CD8-positive, alpha-beta memory T cell (primary cell): Measurements from ENCODE around the gene MAP1B. TPM values are rescaled to one million over a fixed set of nuclear protein-coding genes. Genes with fewer than 3 reads are reported as not detected.
A peak's percentile ranks its signal among the peaks of the same experiment; 100 is the strongest.

Experiments used
- CTCF ChIA-PET: fragments of 350-600 bp; sonication (Branson Sonifier 250); formaldehyde crosslinking; loops from one replicate; lab custom pipeline; 2021; ENCODE audit warnings: antibody characterized with exemption; lab: Charles Lee
- POLR2A ChIA-PET: fragments of 350-600 bp; sonication (Branson Sonifier 250); formaldehyde crosslinking; loops from one replicate; lab custom pipeline; 2021; ENCODE audit warnings: antibody characterized with exemption; lab: Charles Lee
- DNase-seq, 5 donors: peaks; one replicate each; pipeline versions ENCODE4 v3.0.0 to v3.0.0-alpha.2; 2020 to 2022; ENCODE audit warnings: mixed read lengths in 1 of 5
- H3K27ac ChIP-seq: one replicate; pipeline ENCODE4 v1.7.0; 2013; ENCODE audit warnings: low read depth, mild to moderate bottlenecking, low read length, moderate library complexity
- H3K27me3 ChIP-seq: 2 replicates; pipeline ENCODE4 v1.7.0; 2013; ENCODE audit warnings: low read length, mild to moderate bottlenecking; ENCODE audit not compliant: insufficient read depth, poor library complexity, severe bottlenecking
- H3K36me3 ChIP-seq: 2 replicates; pipeline ENCODE4 v1.7.0; 2013; ENCODE audit warnings: mild to moderate bottlenecking, low read length, moderate library complexity; ENCODE audit not compliant: insufficient read depth
- H3K4me1 ChIP-seq: 2 replicates; pipeline ENCODE4 v1.7.0; 2013; ENCODE audit warnings: mild to moderate bottlenecking, low read length, moderate library complexity; ENCODE audit not compliant: insufficient read depth
- H3K4me3 ChIP-seq: 2 replicates; pipeline ENCODE4 v1.7.0; 2013; ENCODE audit warnings: mild to moderate bottlenecking, low read length
- H3K9me3 ChIP-seq: 2 replicates; pipeline ENCODE4 v1.7.0; 2013; ENCODE audit warnings: mild to moderate bottlenecking, low read length
- H3K27ac Mint-ChIP-seq, 8 donors: one replicate each; pipeline ENCODE4 v1.8.0; 2020 to 2021; ENCODE audit warnings: mixed read lengths in 8 of 8, mild to moderate bottlenecking in 6 of 8, inconsistent platforms in 3 of 8, moderate library complexity in 3 of 8
- H3K27me3 Mint-ChIP-seq, 2 donors: one replicate each; pipeline ENCODE4 v1.8.0; 2020 to 2021; ENCODE audit warnings: mixed read lengths in 2 of 2, mild to moderate bottlenecking in 1 of 2, moderate library complexity in 1 of 2
- H3K36me3 Mint-ChIP-seq, 3 donors: one replicate each; pipeline ENCODE4 v1.8.0; 2020 to 2021; ENCODE audit warnings: mixed read lengths in 3 of 3, inconsistent platforms in 1 of 3, mild to moderate bottlenecking in 1 of 3
- H3K4me1 Mint-ChIP-seq, 3 donors: one replicate each; pipeline ENCODE4 v1.8.0; 2020 to 2021; ENCODE audit warnings: mixed read lengths in 3 of 3, inconsistent platforms in 1 of 3, mild to moderate bottlenecking in 1 of 3
- H3K4me3 Mint-ChIP-seq, 7 donors: one replicate each; pipeline ENCODE4 v1.8.0; 2020 to 2021; ENCODE audit warnings: mixed read lengths in 7 of 7, mild to moderate bottlenecking in 6 of 7, moderate library complexity in 4 of 7, inconsistent platforms in 2 of 7
- H3K9me3 Mint-ChIP-seq, 5 donors: one replicate each; pipeline ENCODE4 v1.8.0; 2020 to 2022; ENCODE audit warnings: mixed read lengths in 5 of 5, mild to moderate bottlenecking in 3 of 5, moderate library complexity in 2 of 5, inconsistent platforms in 1 of 5
- polyA plus RNA-seq: library from polyadenylated mRNA; unstranded; fragments of 300-500 nt; fragmentation: Illumina TruSeq; gene quantifications from one replicate; pipeline ENCODE4 v1.2.3, GENCODE V29; 2021
- total RNA-seq, 2 experiments: library from RNA; stranded (reverse); gene quantifications; one replicate each; pipeline ENCODE4 v1.2.3, GENCODE V29; 2021

The MAP1B gene
- total and polyA plus RNA-seq, 3 experiments from 2014 or later = 0.13 to 0.18 (median 0.16) TPM

GRCh38 chr5:72237879-72238278 lies 130.6 kb downstream of the MAP1B start:
- H3K36me3 ChIP-seq = no peaks in the 10 kb centered on the region
- H3K4me1 Mint-ChIP-seq = peaks cover 35 to 39% (median 37%) of the 10 kb centered on the region in 3 donors
- peaks cover 22% of the 10 kb centered on the region for H3K4me1 ChIP-seq
- no peaks in the 10 kb centered on the region for H3K9me3 Mint-ChIP-seq
- H3K27ac ChIP-seq = no peak overlapping the region
- H3K9me3 ChIP-seq = no peaks in the 10 kb centered on the region
- no peak overlapping the region for H3K4me3 Mint-ChIP-seq
- H3K36me3 Mint-ChIP-seq = peaks cover 3 to 23% (median 23%) of the 10 kb centered on the region in 3 donors
- no peaks in the 10 kb centered on the region for H3K27me3 ChIP-seq
- ChIA-PET CTCF (no interaction called here), POLR2A (no interaction called here)
- H3K27me3 Mint-ChIP-seq = no peaks in the 10 kb centered on the region
- DNase-seq = no peak
- H3K4me3 ChIP-seq = no peak overlapping the region
- no peak overlapping the region for H3K27ac Mint-ChIP-seq

- Mint-ChIP-seq H3K27me3 (no peaks in the 10 kb centered on the region), H3K4me1 (peaks cover 27 to 32% (median 29%) of the 10 kb centered on the region in 3 donors), H3K4me3 (no peak overlapping the region), H3K9me3 (no peaks in the 10 kb centered on the region), H3K36me3 (peaks cover 3 to 25% (median 23%) of the 10 kb centered on the region in 3 donors), H3K27ac (no peak overlapping the region)
- CTCF ChIA-PET = no interaction called here
- no peak for DNase-seq
- POLR2A ChIA-PET = no interaction called here
- H3K4me3 ChIP-seq = no peak overlapping the region
- no peaks in the 10 kb centered on the region for H3K9me3 ChIP-seq
- H3K27ac ChIP-seq = no peak overlapping the region
- no peaks in the 10 kb centered on the region for H3K27me3 ChIP-seq
- H3K36me3 ChIP-seq = no peaks in the 10 kb centered on the region
- peaks cover 15% of the 10 kb centered on the region for H3K4me1 ChIP-seq
Measured at GRCh38 chr5:72238712-72239445, 131.6 kb downstream of the MAP1B start.

GRCh38 chr5:72241346-72242003 lies 134.2 kb downstream of the MAP1B start:
- Histone ChIP-seq H3K27ac (no peak overlapping the region), H3K9me3 (no peaks in the 10 kb centered on the region), H3K36me3 (no peaks in the 10 kb centered on the region), H3K27me3 (no peaks in the 10 kb centered on the region), H3K4me3 (no peak overlapping the region), H3K4me1 (peaks cover 7% of the 10 kb centered on the region)
- ChIA-PET CTCF (interaction anchor here (1.4 kb wide), 1 partner anchor 67 kb away, joined by 4 read pairs; no protein-coding TSS in a partner anchor), POLR2A (no interaction called here)
- H3K27me3 Mint-ChIP-seq = no peaks in the 10 kb centered on the region
- H3K36me3 Mint-ChIP-seq = peaks cover 2 to 24% (median 22%) of the 10 kb centered on the region in 3 donors
- DNase-seq = no peak
- H3K4me1 Mint-ChIP-seq = peaks cover 10 to 22% (median 21%) of the 10 kb centered on the region in 3 donors
- H3K27ac Mint-ChIP-seq = no peak overlapping the region
- no peaks in the 10 kb centered on the region for H3K9me3 Mint-ChIP-seq
- H3K4me3 Mint-ChIP-seq = no peak overlapping the region

GRCh38 chr5:72242796-72243475 lies 135.7 kb downstream of the MAP1B start:
- Mint-ChIP-seq H3K4me3 (no peak overlapping the region), H3K27ac (peak overlapping the region in 1 of 8 donors; percentile 17), H3K9me3 (no peaks in the 10 kb centered on the region), H3K4me1 (peaks cover 10 to 26% (median 25%) of the 10 kb centered on the region in 3 donors), H3K36me3 (peaks cover 0 to 17% (median 11%) of the 10 kb centered on the region in 3 donors), H3K27me3 (no peaks in the 10 kb centered on the region)
- Histone ChIP-seq H3K27me3 (no peaks in the 10 kb centered on the region), H3K9me3 (no peaks in the 10 kb centered on the region), H3K27ac (no peak overlapping the region), H3K36me3 (no peaks in the 10 kb centered on the region), H3K4me3 (no peak overlapping the region), H3K4me1 (peaks cover 7% of the 10 kb centered on the region)
- ChIA-PET CTCF (no interaction called here), POLR2A (no interaction called here)
- no peak for DNase-seq

- ChIA-PET POLR2A (no interaction called here), CTCF (no interaction called here)
Measured at GRCh38 chr5:72243706-72244105, 136.4 kb downstream of the MAP1B start.

GRCh38 chr5:72244862-72245371 lies 137.6 kb downstream of the MAP1B start:
- no peaks in the 10 kb centered on the region for H3K27me3 ChIP-seq
- ChIA-PET POLR2A (no interaction called here), CTCF (interaction anchor here (1.6 kb wide), 1 partner anchor 11 kb away, joined by 5 read pairs; no protein-coding TSS in a partner anchor)
- Mint-ChIP-seq H3K27me3 (no peaks in the 10 kb centered on the region), H3K9me3 (no peaks in the 10 kb centered on the region), H3K4me3 (no peak overlapping the region), H3K27ac (peak overlapping the region in 1 of 8 donors; percentile 27), H3K4me1 (peaks cover 10 to 30% (median 26%) of the 10 kb centered on the region in 3 donors), H3K36me3 (peaks cover 0 to 10% (median 6%) of the 10 kb centered on the region in 3 donors)
- no peaks in the 10 kb centered on the region for H3K36me3 ChIP-seq
- H3K27ac ChIP-seq = no peak overlapping the region
- no peak for DNase-seq
- H3K4me3 ChIP-seq = no peak overlapping the region
- H3K9me3 ChIP-seq = no peaks in the 10 kb centered on the region
- H3K4me1 ChIP-seq = peaks cover 7% of the 10 kb centered on the region

More at GRCh38 chr5:72243706-72244105, 136.4 kb downstream of the MAP1B start:
- Histone ChIP-seq H3K4me1 (peaks cover 7% of the 10 kb centered on the region), H3K4me3 (no peak overlapping the region), H3K9me3 (no peaks in the 10 kb centered on the region), H3K27ac (no peak overlapping the region), H3K27me3 (no peaks in the 10 kb centered on the region), H3K36me3 (no peaks in the 10 kb centered on the region)
- no peak overlapping the region for H3K4me3 Mint-ChIP-seq
- no peak overlapping the region for H3K27ac Mint-ChIP-seq
- H3K27me3 Mint-ChIP-seq = no peaks in the 10 kb centered on the region
- peaks cover 0 to 12% (median 7%) of the 10 kb centered on the region in 3 donors for H3K36me3 Mint-ChIP-seq
- H3K4me1 Mint-ChIP-seq = peaks cover 10 to 26% (median 26%) of the 10 kb centered on the region in 3 donors
- no peak for DNase-seq
- H3K9me3 Mint-ChIP-seq = no peaks in the 10 kb centered on the region

GRCh38 chr5:72245546-72245945 lies 138.3 kb downstream of the MAP1B start:
- peak overlapping the region; percentile 14 for H3K27ac ChIP-seq
- Mint-ChIP-seq H3K36me3 (peaks cover 0 to 10% (median 7%) of the 10 kb centered on the region in 3 donors), H3K27ac (peak overlapping the region in 1 of 8 donors; percentile 66), H3K4me3 (no peak overlapping the region), H3K4me1 (peaks cover 10 to 30% (median 26%) of the 10 kb centered on the region in 3 donors), H3K9me3 (no peaks in the 10 kb centered on the region), H3K27me3 (no peaks in the 10 kb centered on the region)
- H3K4me1 ChIP-seq = peaks cover 7% of the 10 kb centered on the region
- no peaks in the 10 kb centered on the region for H3K36me3 ChIP-seq
- ChIA-PET POLR2A (no interaction called here), CTCF (interaction anchor here (1.6 kb wide), 1 partner anchor 11 kb away, joined by 5 read pairs; no protein-coding TSS in a partner anchor)
- no peak overlapping the region for H3K4me3 ChIP-seq
- no peak for DNase-seq
- H3K9me3 ChIP-seq = no peaks in the 10 kb centered on the region
- H3K27me3 ChIP-seq = no peaks in the 10 kb centered on the region
